GM12878 (cell line): ENCODE measurements around the gene MTNR1A. TPM values are rescaled to one million over a fixed set of nuclear protein-coding genes. Genes with fewer than 3 reads are reported as not detected.

ENCODE experiments used
- ATAC-seq: fragments of 200-7000 bp; cut with Tn5 transposase; 3 replicates; pipeline ENCODE4 v1.9.1; 2020; ENCODE audit warnings: mild to moderate bottlenecking, moderate library complexity
- BruUV-seq: library from RNA; stranded (reverse); fragments of 400-500 nt; replicated peaks from 2 replicates; lab custom pipeline; 2021; lab: Mats Ljungman, UMichigan
- CTCF ChIA-PET: fragments of 300-600 bp; sonication (Branson Sonifier 250); formaldehyde crosslinking; extraction: SDS; loops from one replicate; lab custom pipeline; 2021; ENCODE audit warnings: inconsistent platforms; lab: Yijun Ruan, JAX
- POLR2A ChIA-PET: fragments of 350-600 bp; formaldehyde crosslinking; extraction: SDS; loops from one replicate; lab custom pipeline; 2021; ENCODE audit warnings: inconsistent platforms; lab: Charles Lee
- RAD21 ChIA-PET: fragments of 300-600 bp; sonication (Branson Sonifier 250); formaldehyde crosslinking; loops from one replicate; lab custom pipeline; 2023; ENCODE audit warnings: antibody characterized with exemption; ENCODE audit not compliant: unreplicated experiment; lab: Charles Lee
- SMC1A ChIA-PET: fragments of 300-600 bp; sonication (Branson Sonifier 250); formaldehyde crosslinking; loops from one replicate; lab custom pipeline; 2023; ENCODE audit not compliant: unreplicated experiment, uncharacterized antibody; lab: Charles Lee
- DNase-seq: peaks from one replicate; pipeline ENCODE4 v3.0.0-alpha.2; 2011; ENCODE audit warnings: low read depth, low spot score
- FAIRE-seq: peaks from 3 replicates; lab custom pipeline; 2011; peaks lifted over from hg19 to GRCh38; lab: Jason Lieb, UNC
- H2AFZ ChIP-seq: 2 replicates; pipeline ENCODE4 v1.6.0; 2011; ENCODE audit warnings: low read depth, low read length, control low read depth; ENCODE audit not compliant: control insufficient read depth
- H3K27ac ChIP-seq: 2 replicates; pipeline ENCODE4 v1.5.1; 2011; ENCODE audit warnings: control low read depth; ENCODE audit not compliant: control insufficient read depth, insufficient read depth
- H3K27me3 ChIP-seq, 2 experiments: replicated peaks in 1 of 2; 2 replicates each; pipeline versions ENCODE4 v1.6.0 to v1.6.1; 2011; ENCODE audit warnings: low read length in 1 of 2; ENCODE audit not compliant: control insufficient read depth in 2 of 2, insufficient read depth in 2 of 2
- H3K36me3 ChIP-seq, 2 experiments: 2 replicates each; pipeline ENCODE4 v1.5.1; 2011; ENCODE audit warnings: low read length in 1 of 2; ENCODE audit not compliant: control insufficient read depth in 2 of 2, insufficient read depth in 2 of 2
- H3K4me1 ChIP-seq: 2 replicates; pipeline ENCODE4 v1.6.1; 2011; ENCODE audit warnings: mild to moderate bottlenecking, low read length, moderate library complexity, mixed read lengths; ENCODE audit not compliant: control insufficient read depth, insufficient read depth
- H3K4me2 ChIP-seq: 2 replicates; pipeline ENCODE4 v1.6.0; 2011; ENCODE audit warnings: control low read depth; ENCODE audit not compliant: control insufficient read depth, insufficient read depth
- H3K4me3 ChIP-seq: fragments of 200-600 bp; sonication (generic); 2 replicates; pipeline ENCODE4 v1.5.1; 2016
- H3K79me2 ChIP-seq: 2 replicates; pipeline ENCODE4 v1.6.0; 2011; ENCODE audit warnings: low read length; ENCODE audit not compliant: control insufficient read depth, insufficient read depth
- H3K9ac ChIP-seq: 2 replicates; pipeline ENCODE4 v1.8.0; 2011; ENCODE audit warnings: low read length, control low read depth, mixed read lengths; ENCODE audit not compliant: control insufficient read depth, insufficient read depth
- H3K9me3 ChIP-seq: replicated peaks from 3 replicates; pipeline ENCODE4 v1.5.1; 2011; ENCODE audit warnings: mild to moderate bottlenecking, low read length; ENCODE audit not compliant: control insufficient read depth, insufficient read depth
- H4K20me1 ChIP-seq: 2 replicates; pipeline ENCODE4 v1.6.0; 2011; ENCODE audit not compliant: control insufficient read depth, insufficient read depth
- CBFB ChIP-seq: IDR thresholded peaks from 2 replicates; pipeline ENCODE4 v1.6.1; 2016; ENCODE audit warnings: antibody characterized with exemption, low read depth
- CBX5 ChIP-seq: sonication (generic); IDR thresholded peaks from 2 replicates; pipeline ENCODE4 v1.6.1; 2016; ENCODE audit warnings: low read depth, moderate library complexity, mild to moderate bottlenecking, inconsistent platforms
- ETV6 ChIP-seq, 2 experiments: fragments of 450-650 bp in 1 of 2; IDR thresholded peaks in 1 of 2; conservative IDR thresholded peaks in 1 of 2; 2 replicates each; pipeline ENCODE4 v1.6.1; 2014; ENCODE audit warnings: antibody characterized with exemption in 1 of 2, borderline replicate concordance in 1 of 2, low read depth in 1 of 2, mild to moderate bottlenecking in 1 of 2, moderate library complexity in 1 of 2
- HDAC2 ChIP-seq: fragments of 200-600 bp; sonication (generic); IDR thresholded peaks from 2 replicates; pipeline ENCODE4 v1.6.1; 2017
- LARP7 ChIP-seq: fragments of 450-650 bp; IDR thresholded peaks from 2 replicates; pipeline ENCODE4 v1.6.1; 2017; ENCODE audit warnings: mild to moderate bottlenecking
- MTA2 ChIP-seq: fragments of 450-650 bp; IDR thresholded peaks from 2 replicates; pipeline ENCODE4 v1.6.1; 2016; ENCODE audit warnings: low read depth, mild to moderate bottlenecking, moderate library complexity
- MYC ChIP-seq: IDR thresholded peaks from 2 replicates; pipeline ENCODE4 v1.6.1; 2011; ENCODE audit warnings: mild to moderate bottlenecking, low read length, moderate library complexity, inconsistent platforms; ENCODE audit not compliant: insufficient read depth, insufficient replicate concordance, insufficient read length, severe bottlenecking
- NFXL1 ChIP-seq: fragments of 450-650 bp; IDR thresholded peaks from 2 replicates; pipeline ENCODE4 v1.6.1; 2017; ENCODE audit warnings: antibody characterized with exemption, mild to moderate bottlenecking, borderline replicate concordance
- WGBS: methylation state at CpG from one replicate; pipeline ENCODE4 v1.1.6; 2016; ENCODE audit warnings: low lambda C conversion rate; ENCODE audit not compliant: insufficient replicate concordance, insufficient coverage; ENCODE audit errors: missing lambda C conversion rate; 5-methylcytosine and 5-hydroxymethylcytosine counted together
- in situ Hi-C: fragments of 300-500 bp; cut with MboI; formaldehyde crosslinking; loops from 9 replicates; pipeline ENCODE4 v1.14.3; 2018; ENCODE audit warnings: mixed read lengths
- intact Hi-C: fragments of 100-400 bp; cut with micrococcal nuclease; formaldehyde crosslinking; loops from one replicate; pipeline ENCODE4 v1.14.2; 2022; ENCODE audit not compliant: unreplicated experiment
- polyA plus RNA-seq, 11 experiments: library from polyadenylated mRNA; depleted of rRNA in 4 of 11; unstranded in 6 of 11; stranded (reverse) in 5 of 11; fragments of >200 nt; fragmentation: Nextera tagmentation in 4 of 11; fragmentation: Illumina TruSeq in 1 of 11; extraction: Ambion mirVana in 4 of 11; extraction: Trizol in 1 of 11; gene quantifications; 1 replicate in 1 of 11; 2 replicates in 10 of 11; pipeline versions ENCODE4 v1.2.1 to v1.2.3, GENCODE V29; 2011 to 2016; ENCODE audit warnings: inconsistent platforms in 2 of 11, missing spikeins in 2 of 11, low read depth in 1 of 11
- total RNA-seq, 4 experiments: library from RNA; depleted of rRNA in 3 of 4; stranded (reverse); fragments of >200 nt in 3 of 4; fragmentation: Illumina TruSeq in 1 of 4; extraction: Trizol in 1 of 4; gene quantifications; 2 replicates each; pipeline versions ENCODE4 v1.2.1 to v1.2.3, GENCODE V29; 2013 to 2021
- TF ChIP-seq, protein P1 (sequence below): fragments of 450-650 bp; formaldehyde crosslinking; IDR thresholded peaks from 2 replicates; pipeline ENCODE4 v1.4.0; 2022; ENCODE audit warnings: mild to moderate bottlenecking, moderate library complexity
- TF ChIP-seq, protein P2 (sequence below): fragments of 450-650 bp; conservative IDR thresholded peaks from 2 replicates; pipeline ENCODE4 v1.6.1; 2017; ENCODE audit warnings: mild to moderate bottlenecking, moderate library complexity
- TF ChIP-seq, protein P3 (sequence below): IDR thresholded peaks from 2 replicates; pipeline ENCODE4 v1.6.1; 2011; ENCODE audit warnings: borderline replicate concordance, low read depth, mild to moderate bottlenecking, moderate library complexity, mixed read lengths, low read length; ENCODE audit not compliant: insufficient read depth; ENCODE audit errors: extremely low read length
- TF ChIP-seq, protein P4 (sequence below): IDR thresholded peaks from 2 replicates; pipeline ENCODE4 v1.6.1; 2012; ENCODE audit warnings: low read length, inconsistent platforms

MTNR1A gene
- total and polyA plus RNA-seq, 10 of the 15 experiments (the other 5 are each of a cell fraction or from before 2014, with no cell fraction given): 0.14 TPM; not detected in 9

DNA sequence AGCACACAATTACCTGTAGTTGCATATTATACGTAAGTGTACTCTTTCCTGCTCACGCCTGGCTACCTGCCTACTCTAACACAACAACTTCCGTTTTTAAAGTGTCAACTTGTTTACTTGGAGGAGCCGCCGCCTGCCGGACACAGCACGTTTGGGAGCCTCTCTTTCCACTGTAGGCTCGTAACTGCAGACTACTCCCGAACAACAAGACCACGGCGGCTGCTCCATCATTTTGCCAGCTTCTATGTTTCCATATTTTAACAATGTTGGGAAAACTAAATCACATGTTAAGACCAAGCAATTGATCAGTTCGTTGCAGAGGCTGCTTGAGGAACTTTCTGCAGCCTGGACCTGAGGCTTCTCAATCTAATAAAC lies 841 bp downstream of the MTNR1A start:
- H2AFZ ChIP-seq: no peak overlapping the region
- ATAC-seq (no peak), FAIRE-seq (no peak)

More for the DNA sequence above, 841 bp downstream of the MTNR1A start:
- H3K27ac ChIP-seq: no peak overlapping the region
- SMC1A ChIA-PET: no interaction called here
- intact Hi-C loops: no loop called here
- TF ChIP-seq, protein P1, sequence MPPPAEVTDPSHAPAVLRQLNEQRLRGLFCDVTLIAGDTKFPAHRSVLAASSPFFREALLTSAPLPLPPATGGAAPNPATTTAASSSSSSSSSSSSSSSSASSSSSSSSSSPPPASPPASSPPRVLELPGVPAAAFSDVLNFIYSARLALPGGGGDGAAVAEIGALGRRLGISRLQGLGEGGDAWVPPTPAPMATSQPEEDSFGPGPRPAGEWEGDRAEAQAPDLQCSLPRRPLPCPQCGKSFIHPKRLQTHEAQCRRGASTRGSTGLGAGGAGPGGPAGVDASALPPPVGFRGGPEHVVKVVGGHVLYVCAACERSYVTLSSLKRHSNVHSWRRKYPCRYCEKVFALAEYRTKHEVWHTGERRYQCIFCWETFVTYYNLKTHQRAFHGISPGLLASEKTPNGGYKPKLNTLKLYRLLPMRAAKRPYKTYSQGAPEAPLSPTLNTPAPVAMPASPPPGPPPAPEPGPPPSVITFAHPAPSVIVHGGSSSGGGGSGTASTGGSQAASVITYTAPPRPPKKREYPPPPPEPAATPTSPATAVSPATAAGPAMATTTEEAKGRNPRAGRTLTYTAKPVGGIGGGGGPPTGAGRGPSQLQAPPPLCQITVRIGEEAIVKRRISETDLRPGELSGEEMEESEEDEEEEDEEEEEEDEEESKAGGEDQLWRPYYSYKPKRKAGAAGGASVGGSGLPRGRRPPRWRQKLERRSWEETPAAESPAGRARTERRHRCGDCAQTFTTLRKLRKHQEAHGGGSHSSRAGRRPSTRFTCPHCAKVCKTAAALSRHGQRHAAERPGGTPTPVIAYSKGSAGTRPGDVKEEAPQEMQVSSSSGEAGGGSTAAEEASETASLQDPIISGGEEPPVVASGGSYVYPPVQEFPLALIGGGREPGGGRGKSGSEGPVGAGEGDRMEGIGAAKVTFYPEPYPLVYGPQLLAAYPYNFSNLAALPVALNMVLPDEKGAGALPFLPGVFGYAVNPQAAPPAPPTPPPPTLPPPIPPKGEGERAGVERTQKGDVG (CRISPR knock-in tag): no peak
- TF ChIP-seq, protein P2, sequence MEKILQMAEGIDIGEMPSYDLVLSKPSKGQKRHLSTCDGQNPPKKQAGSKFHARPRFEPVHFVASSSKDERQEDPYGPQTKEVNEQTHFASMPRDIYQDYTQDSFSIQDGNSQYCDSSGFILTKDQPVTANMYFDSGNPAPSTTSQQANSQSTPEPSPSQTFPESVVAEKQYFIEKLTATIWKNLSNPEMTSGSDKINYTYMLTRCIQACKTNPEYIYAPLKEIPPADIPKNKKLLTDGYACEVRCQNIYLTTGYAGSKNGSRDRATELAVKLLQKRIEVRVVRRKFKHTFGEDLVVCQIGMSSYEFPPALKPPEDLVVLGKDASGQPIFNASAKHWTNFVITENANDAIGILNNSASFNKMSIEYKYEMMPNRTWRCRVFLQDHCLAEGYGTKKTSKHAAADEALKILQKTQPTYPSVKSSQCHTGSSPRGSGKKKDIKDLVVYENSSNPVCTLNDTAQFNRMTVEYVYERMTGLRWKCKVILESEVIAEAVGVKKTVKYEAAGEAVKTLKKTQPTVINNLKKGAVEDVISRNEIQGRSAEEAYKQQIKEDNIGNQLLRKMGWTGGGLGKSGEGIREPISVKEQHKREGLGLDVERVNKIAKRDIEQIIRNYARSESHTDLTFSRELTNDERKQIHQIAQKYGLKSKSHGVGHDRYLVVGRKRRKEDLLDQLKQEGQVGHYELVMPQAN: no peak
- no peak for TF ChIP-seq ETV6 (conservative IDR thresholded peaks at IDR 0.05 in 1 of 2, IDR thresholded peaks at IDR 0.05 in 1 of 2; ENCODE audit: borderline replicate concordance in 1 of 2, low read depth in 1 of 2)
- TF ChIP-seq, protein P3, sequence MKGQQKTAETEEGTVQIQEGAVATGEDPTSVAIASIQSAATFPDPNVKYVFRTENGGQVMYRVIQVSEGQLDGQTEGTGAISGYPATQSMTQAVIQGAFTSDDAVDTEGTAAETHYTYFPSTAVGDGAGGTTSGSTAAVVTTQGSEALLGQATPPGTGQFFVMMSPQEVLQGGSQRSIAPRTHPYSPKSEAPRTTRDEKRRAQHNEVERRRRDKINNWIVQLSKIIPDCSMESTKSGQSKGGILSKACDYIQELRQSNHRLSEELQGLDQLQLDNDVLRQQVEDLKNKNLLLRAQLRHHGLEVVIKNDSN: no peak
- TF ChIP-seq CBX5: no peak
- TF ChIP-seq, protein P4, sequence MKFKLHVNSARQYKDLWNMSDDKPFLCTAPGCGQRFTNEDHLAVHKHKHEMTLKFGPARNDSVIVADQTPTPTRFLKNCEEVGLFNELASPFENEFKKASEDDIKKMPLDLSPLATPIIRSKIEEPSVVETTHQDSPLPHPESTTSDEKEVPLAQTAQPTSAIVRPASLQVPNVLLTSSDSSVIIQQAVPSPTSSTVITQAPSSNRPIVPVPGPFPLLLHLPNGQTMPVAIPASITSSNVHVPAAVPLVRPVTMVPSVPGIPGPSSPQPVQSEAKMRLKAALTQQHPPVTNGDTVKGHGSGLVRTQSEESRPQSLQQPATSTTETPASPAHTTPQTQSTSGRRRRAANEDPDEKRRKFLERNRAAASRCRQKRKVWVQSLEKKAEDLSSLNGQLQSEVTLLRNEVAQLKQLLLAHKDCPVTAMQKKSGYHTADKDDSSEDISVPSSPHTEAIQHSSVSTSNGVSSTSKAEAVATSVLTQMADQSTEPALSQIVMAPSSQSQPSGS: no peak
- no peak for TF ChIP-seq NFXL1
- no peak for TF ChIP-seq CBFB
- TF ChIP-seq MTA2: no peak
- no peak for TF ChIP-seq HDAC2
- no peak for TF ChIP-seq MYC
- no peak for TF ChIP-seq LARP7
- POLR2A ChIA-PET: no interaction called here
- RAD21 ChIA-PET: no interaction called here
- H4K20me1 ChIP-seq: no peaks in the 10 kb centered on the region
- H3K79me2 ChIP-seq: no peaks in the 10 kb centered on the region
- H3K27me3 ChIP-seq: no peaks in the 10 kb centered on the region
- in situ Hi-C loops: no loop called here
- no peak for DNase-seq
- no peaks in the 10 kb centered on the region; the same call in 2 of the 3 replicates for H3K9me3 ChIP-seq
- no peaks in the 10 kb centered on the region for H3K4me1 ChIP-seq
- BruUV-seq: no TSS peak
- no peak overlapping the region for H3K4me3 ChIP-seq
- WGBS: 27% methylated on average over 12 of the region's 12 CpGs
- CTCF ChIA-PET: interaction anchor here (1.3 kb wide), 1 partner anchor 33 kb away, joined by 3 read pairs; no protein-coding TSS in a partner anchor
- H3K4me2 ChIP-seq: no peak overlapping the region
- H3K9ac ChIP-seq: no peak overlapping the region
- no peaks in the 10 kb centered on the region for H3K36me3 ChIP-seq
